PC-3 (cell line): Measurements from ENCODE around the gene FLOT1. TPM values are rescaled to one million over a fixed set of nuclear protein-coding genes. Genes with fewer than 3 reads are reported as not detected.

Experiments
- ATAC-seq: fragments of 200-7000 bp; cut with Tn5 transposase; 2 replicates; pipeline ENCODE4 v1.9.1; 2020; ENCODE audit warnings: mild to moderate bottlenecking, moderate library complexity
- BruUV-seq: library from RNA; stranded (reverse); fragments of 400-500 nt; replicated peaks from 2 replicates; lab custom pipeline; 2021; lab: Mats Ljungman, UMichigan
- CTCF ChIA-PET: fragments of 300-600 bp; sonication (Branson Sonifier 250); formaldehyde crosslinking; loops from one replicate; lab custom pipeline; 2022; ENCODE audit warnings: antibody characterized with exemption; lab: Charles Lee
- POLR2A ChIA-PET: fragments of 300-600 bp; sonication (Branson Sonifier 250); formaldehyde crosslinking; loops from one replicate; lab custom pipeline; 2022; ENCODE audit warnings: antibody characterized with exemption; ENCODE audit not compliant: unreplicated experiment; lab: Charles Lee
- DNase-seq: peaks from one replicate; pipeline ENCODE4 v3.0.0-alpha.2; 2015
- H2AFZ ChIP-seq: fragments of 300-600 bp; sonication (generic); 2 replicates; pipeline ENCODE4 v1.6.0; 2016; ENCODE audit warnings: antibody characterized with exemption, low read length
- H3F3A ChIP-seq: fragments of 300-600 bp; sonication (generic); one replicate; pipeline ENCODE4 v1.6.0; 2017; ENCODE audit warnings: antibody characterized with exemption, low read length, control low read depth, mild to moderate bottlenecking; ENCODE audit not compliant: unreplicated experiment
- H3K27ac ChIP-seq: fragments of 300-600 bp; sonication (generic); 2 replicates; pipeline ENCODE4 v1.5.1; 2016; ENCODE audit warnings: mild to moderate bottlenecking, low read length
- H3K27me3 ChIP-seq: fragments of 300-600 bp; sonication (generic); 2 replicates; pipeline ENCODE4 v1.6.1; 2016; ENCODE audit warnings: low read length, mixed read lengths
- H3K36me3 ChIP-seq: fragments of 300-600 bp; sonication (generic); 2 replicates; pipeline ENCODE4 v1.6.1; 2016; ENCODE audit warnings: low read depth, mixed run types, low read length, mixed read lengths
- H3K4me1 ChIP-seq: fragments of 300-600 bp; sonication (generic); 2 replicates; pipeline ENCODE4 v1.5.1; 2016; ENCODE audit warnings: low read length; ENCODE audit not compliant: insufficient read depth
- H3K4me2 ChIP-seq: fragments of 300-600 bp; sonication (generic); 2 replicates; pipeline ENCODE4 v1.6.0; 2016; ENCODE audit warnings: low read length
- H3K4me3 ChIP-seq: fragments of 300-600 bp; sonication (generic); 2 replicates; pipeline ENCODE4 v1.5.1; 2016; ENCODE audit warnings: mild to moderate bottlenecking, low read length, mixed read lengths
- H3K79me2 ChIP-seq: fragments of 300-600 bp; sonication (generic); 2 replicates; pipeline ENCODE4 v1.6.1; 2017; ENCODE audit warnings: low read length, mixed read lengths
- H3K9ac ChIP-seq: fragments of 300-600 bp; sonication (generic); 2 replicates; pipeline ENCODE4 v1.6.0; 2016; ENCODE audit warnings: mild to moderate bottlenecking, low read length
- H3K9me2 ChIP-seq: fragments of 300-600 bp; sonication (generic); replicated peaks from 2 replicates; pipeline ENCODE4 v1.6.1; 2016; ENCODE audit warnings: mixed run types, low read length, mixed read lengths
- H3K9me3 ChIP-seq: fragments of 300-600 bp; sonication (generic); 2 replicates; pipeline ENCODE4 v1.6.1; 2016; ENCODE audit warnings: low read length, mixed read lengths
- H4K20me1 ChIP-seq: fragments of 300-600 bp; sonication (generic); 2 replicates; pipeline ENCODE4 v1.6.1; 2016; ENCODE audit warnings: low read length, mixed read lengths
- CTCF ChIP-seq: fragments of 300-600 bp; sonication (generic); conservative IDR thresholded peaks from 2 replicates; pipeline ENCODE4 v1.5.1; 2017; ENCODE audit warnings: antibody characterized with exemption, low read depth, mild to moderate bottlenecking, low read length
- EZH2 ChIP-seq: fragments of 300-600 bp; sonication (generic); IDR thresholded peaks from one replicate; pipeline ENCODE4 v1.6.1; 2017; ENCODE audit warnings: antibody characterized with exemption, mild to moderate bottlenecking, low read length; ENCODE audit not compliant: unreplicated experiment
- EZH2phosphoT487 ChIP-seq: fragments of 300-600 bp; sonication (generic); IDR thresholded peaks from 2 replicates; pipeline ENCODE4 v1.6.1; 2018; ENCODE audit warnings: mild to moderate bottlenecking, antibody characterized with exemption, low read length, borderline replicate concordance
- intact Hi-C: fragments of 100-400 bp; cut with micrococcal nuclease; formaldehyde crosslinking; loops from 2 replicates; pipeline ENCODE4 v1.9.0; 2023
- total RNA-seq: library from RNA; depleted of rRNA; stranded (reverse); fragments of >200 nt; gene quantifications from 2 replicates; pipeline ENCODE4 v1.2.3, GENCODE V29; 2014

The FLOT1 gene
- total RNA-seq, 1 experiment from 2014 or later = 305 TPM

- intact Hi-C loops = loop anchor here (5.0 kb wide), 1 partner anchor 133 kb away; no protein-coding TSS in a partner anchor
- Histone ChIP-seq H4K20me1 (peaks cover 9% of the 10 kb centered on the region), H3F3A (peaks cover 15% of the 10 kb centered on the region), H3K79me2 (peaks cover 80% of the 10 kb centered on the region), H3K36me3 (peaks cover 25% of the 10 kb centered on the region), H3K27me3 (no peaks in the 10 kb centered on the region), H3K4me2 (peak within 1 kb of the TSS; percentile 85), H3K27ac (peak within 1 kb of the TSS; percentile 98), H3K9ac (peak within 1 kb of the TSS; percentile 100), H2AFZ (no peak within 1 kb of the TSS), H3K9me3 (no peaks in the 10 kb centered on the region), H3K4me1 (peaks cover 73% of the 10 kb centered on the region), H3K9me2 (no peaks in the 10 kb centered on the region), H3K4me3 (peak within 1 kb of the TSS; percentile 91)
- no TSS peak for BruUV-seq
- ATAC-seq = peak; percentile 3
- no peak for TF ChIP-seq EZH2phosphoT487
- TF ChIP-seq EZH2 = no peak
- no peak; the same call in 1 of the 2 replicates for TF ChIP-seq CTCF
- CTCF ChIA-PET = interaction anchor here (1.0 kb wide), 1 partner anchor 8 kb away, joined by 3 read pairs; no protein-coding TSS in a partner anchor
- DNase-seq = peak; percentile 90
- POLR2A ChIA-PET = interaction anchor here (0.5 to 1.1 kb wide), 9 partner anchors 8 to 78 kb away, joined by 3 to 8 read pairs (median 4); no protein-coding TSS in a partner anchor
Observed at GRCh38 chr6:30744054-30744805, 1.7 kb upstream of the FLOT1 start, which contains the start of gene IER3. Gene IER3 (minus strand): TSS chr6:30744547. CDS start chr6:30744518, 29 bp downstream.

- Histone ChIP-seq H3K36me3 (peaks cover 28% of the 10 kb centered on the region), H3K4me3 (peak overlapping the region; percentile 91), H3K27me3 (no peaks in the 10 kb centered on the region), H3K4me1 (peaks cover 71% of the 10 kb centered on the region), H2AFZ (no peak overlapping the region), H3F3A (peaks cover 14% of the 10 kb centered on the region), H4K20me1 (peaks cover 9% of the 10 kb centered on the region), H3K4me2 (peak overlapping the region; percentile 85), H3K9me2 (no peaks in the 10 kb centered on the region), H3K9me3 (no peaks in the 10 kb centered on the region), H3K79me2 (peaks cover 88% of the 10 kb centered on the region), H3K9ac (peak overlapping the region; percentile 100), H3K27ac (peak overlapping the region; percentile 98)
- ChIA-PET CTCF (interaction anchor here (1.0 to 1.2 kb wide), 2 partner anchors 16 to 39 kb away, joined by 3 to 6 read pairs; no protein-coding TSS in a partner anchor), POLR2A (interaction anchor here (0.6 to 1.7 kb wide), 5 partner anchors 9 to 77 kb away, joined by 3 to 16 read pairs (median 8); no protein-coding TSS in a partner anchor)
- TSS peak; percentile 99 for BruUV-seq
- ATAC-seq (no peak), DNase-seq (no peak)
- intact Hi-C loops = loop anchor here (5.0 kb wide), 1 partner anchor 134 kb away; no protein-coding TSS in a partner anchor
- TF ChIP-seq EZH2 (no peak), CTCF (no peak), EZH2phosphoT487 (no peak)
Observed at GRCh38 chr6:30743099-30744053, 889 bp upstream of the FLOT1 start.
